B cell (primary cell): ENCODE data around the gene TPK1.

Experiments used
- CTCF ChIP-seq: fragments of 200-600 bp; IDR thresholded peaks from one replicate; pipeline ENCODE4 v1.8.0; 2022; ENCODE audit warnings: antibody characterized with exemption, mild to moderate bottlenecking
- EZH2 ChIP-seq: IDR thresholded peaks from 2 replicates; pipeline ENCODE4 v1.6.1; 2012; ENCODE audit warnings: borderline replicate concordance, low read depth, mild to moderate bottlenecking, moderate library complexity, low read length; ENCODE audit not compliant: insufficient read depth, poor library complexity, severe bottlenecking

- TF ChIP-seq CTCF (no peak), EZH2 (no peak)
Observed at GRCh38 chr7:144848078-144848477, 12.2 kb upstream of the TPK1 start.
